ENCODE results near the gene CNGA3.

CNGA3 gene

GRCh38 chr2:98390571-98391476 lies 44.6 kb downstream of the CNGA3 start:
- Histone ChIP-seq H3K27me3 (ENCODE audit: control insufficient read depth, insufficient read depth, low read length) (peaks cover 33% of the 10 kb centered on the region), H3K4me3 (ENCODE audit: low read length) (no peak overlapping the region), H3K9ac (ENCODE audit: low read depth, low read length) (no peak overlapping the region), H3K4me1 (ENCODE audit: control insufficient read depth, insufficient read depth, low read length) (no peaks in the 10 kb centered on the region), H3K9me3 (replicated peaks; ENCODE audit: low read length) (no peaks in the 10 kb centered on the region), H3K4me2 (ENCODE audit: low read length) (no peak overlapping the region), H3K36me3 (ENCODE audit: insufficient read depth, low read length) (no peaks in the 10 kb centered on the region)

- Histone ChIP-seq H3K4me1 (ENCODE audit: control insufficient read depth, insufficient read depth, low read length) (no peaks in the 10 kb centered on the region), H3K4me2 (ENCODE audit: low read length) (no peak overlapping the region), H3K4me3 (ENCODE audit: low read length) (no peak overlapping the region), H3K9ac (ENCODE audit: low read depth, low read length) (no peak overlapping the region), H3K9me3 (replicated peaks; ENCODE audit: low read length) (no peaks in the 10 kb centered on the region), H3K27me3 (ENCODE audit: control insufficient read depth, insufficient read depth, low read length) (peaks cover 26% of the 10 kb centered on the region), H3K36me3 (ENCODE audit: insufficient read depth, low read length) (no peaks in the 10 kb centered on the region)
Measured at GRCh38 chr2:98391581-98392270, 45.5 kb downstream of the CNGA3 start.

GRCh38 chr2:98393354-98393753 lies 47.1 kb downstream of the CNGA3 start:
- no peak overlapping the region for H3K9ac ChIP-seq (ENCODE audit: low read depth, low read length)
- H3K4me1 ChIP-seq (ENCODE audit: control insufficient read depth, insufficient read depth, low read length), result no peaks in the 10 kb centered on the region
- H3K36me3 ChIP-seq (ENCODE audit: insufficient read depth, low read length), result no peaks in the 10 kb centered on the region
- H3K4me2 ChIP-seq (ENCODE audit: low read length), result no peak overlapping the region
- H3K27me3 ChIP-seq (ENCODE audit: control insufficient read depth, insufficient read depth, low read length), result peaks cover 26% of the 10 kb centered on the region
- no peak overlapping the region for H3K4me3 ChIP-seq (ENCODE audit: low read length)
- no peaks in the 10 kb centered on the region for H3K9me3 ChIP-seq (replicated peaks; ENCODE audit: low read length)

- Histone ChIP-seq H3K4me3 (ENCODE audit: low read length) (no peak overlapping the region), H3K9me3 (replicated peaks; ENCODE audit: low read length) (no peaks in the 10 kb centered on the region), H3K36me3 (ENCODE audit: insufficient read depth, low read length) (no peaks in the 10 kb centered on the region), H3K27me3 (ENCODE audit: control insufficient read depth, insufficient read depth, low read length) (peaks cover 31% of the 10 kb centered on the region), H3K4me2 (ENCODE audit: low read length) (no peak overlapping the region), H3K9ac (ENCODE audit: low read depth, low read length) (no peak overlapping the region), H3K4me1 (ENCODE audit: control insufficient read depth, insufficient read depth, low read length) (no peaks in the 10 kb centered on the region)
Measured at GRCh38 chr2:98394595-98395153, 48.4 kb downstream of the CNGA3 start.

DNA sequence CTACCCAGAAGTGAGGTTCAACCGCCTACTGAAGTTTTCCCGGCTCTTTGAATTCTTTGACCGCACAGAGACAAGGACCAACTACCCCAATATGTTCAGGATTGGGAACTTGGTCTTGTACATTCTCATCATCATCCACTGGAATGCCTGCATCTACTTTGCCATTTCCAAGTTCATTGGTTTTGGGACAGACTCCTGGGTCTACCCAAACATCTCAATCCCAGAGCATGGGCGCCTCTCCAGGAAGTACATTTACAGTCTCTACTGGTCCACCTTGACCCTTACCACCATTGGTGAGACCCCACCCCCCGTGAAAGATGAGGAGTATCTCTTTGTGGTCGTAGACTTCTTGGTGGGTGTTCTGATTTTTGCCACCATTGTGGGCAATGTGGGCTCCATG lies 49.7 kb downstream of the CNGA3 start:
- H3K36me3 ChIP-seq (ENCODE audit: insufficient read depth, low read length), result no peaks in the 10 kb centered on the region
- H3K9ac ChIP-seq (ENCODE audit: low read depth, low read length), result no peak overlapping the region
- no peaks in the 10 kb centered on the region for H3K4me1 ChIP-seq (ENCODE audit: control insufficient read depth, insufficient read depth, low read length)
- H3K27me3 ChIP-seq (ENCODE audit: control insufficient read depth, insufficient read depth, low read length), result peaks cover 36% of the 10 kb centered on the region
- no peak overlapping the region for H3K4me3 ChIP-seq (ENCODE audit: low read length)
- H3K4me2 ChIP-seq (ENCODE audit: low read length), result no peak overlapping the region
- no peaks in the 10 kb centered on the region for H3K9me3 ChIP-seq (replicated peaks; ENCODE audit: low read length)

- no peaks in the 10 kb centered on the region for H3K4me1 ChIP-seq (ENCODE audit: control insufficient read depth, insufficient read depth, low read length)
- H3K9ac ChIP-seq (ENCODE audit: low read depth, low read length), result no peak overlapping the region
- no peaks in the 10 kb centered on the region for H3K9me3 ChIP-seq (replicated peaks; ENCODE audit: low read length)
- no peak overlapping the region for H3K4me2 ChIP-seq (ENCODE audit: low read length)
- peaks cover 43% of the 10 kb centered on the region for H3K27me3 ChIP-seq (ENCODE audit: control insufficient read depth, insufficient read depth, low read length)
- H3K36me3 ChIP-seq (ENCODE audit: insufficient read depth, low read length), result no peaks in the 10 kb centered on the region
- no peak overlapping the region for H3K4me3 ChIP-seq (ENCODE audit: low read length)
Measured at GRCh38 chr2:98396745-98397355, 50.6 kb downstream of the CNGA3 start.

DNA sequence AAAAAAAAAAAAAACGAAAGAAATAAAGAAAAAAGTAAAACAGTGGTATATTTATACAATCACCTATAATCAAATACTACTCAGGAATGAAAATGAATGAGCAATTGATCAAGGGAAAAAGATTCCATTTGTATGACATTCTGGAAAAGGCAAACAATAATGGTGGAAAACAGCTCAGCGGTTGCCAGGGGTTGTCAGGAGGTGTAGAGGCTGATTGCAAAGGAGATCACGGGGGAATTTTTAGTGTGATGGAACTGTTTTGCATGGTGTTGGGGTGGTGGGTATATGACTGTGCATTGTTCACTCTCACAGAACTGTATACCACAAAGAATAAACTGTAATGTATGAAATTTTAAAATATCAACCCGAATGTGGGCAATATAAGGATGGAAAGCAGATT lies 52.9 kb downstream of the CNGA3 start:
- Histone ChIP-seq H3K4me1 (ENCODE audit: control insufficient read depth, insufficient read depth, low read length) (no peaks in the 10 kb centered on the region), H3K9me3 (replicated peaks; ENCODE audit: low read length) (no peaks in the 10 kb centered on the region), H3K4me3 (ENCODE audit: low read length) (no peak overlapping the region), H3K27me3 (ENCODE audit: control insufficient read depth, insufficient read depth, low read length) (peaks cover 63% of the 10 kb centered on the region), H3K36me3 (ENCODE audit: insufficient read depth, low read length) (no peaks in the 10 kb centered on the region), H3K9ac (ENCODE audit: low read depth, low read length) (no peak overlapping the region), H3K4me2 (ENCODE audit: low read length) (no peak overlapping the region)

- Histone ChIP-seq H3K36me3 (ENCODE audit: insufficient read depth, low read length) (no peaks in the 10 kb centered on the region), H3K4me3 (ENCODE audit: low read length) (no peak overlapping the region), H3K4me1 (ENCODE audit: control insufficient read depth, insufficient read depth, low read length) (no peaks in the 10 kb centered on the region)
Measured at GRCh38 chr2:98403878-98404277, 57.6 kb downstream of the CNGA3 start.

DNA sequence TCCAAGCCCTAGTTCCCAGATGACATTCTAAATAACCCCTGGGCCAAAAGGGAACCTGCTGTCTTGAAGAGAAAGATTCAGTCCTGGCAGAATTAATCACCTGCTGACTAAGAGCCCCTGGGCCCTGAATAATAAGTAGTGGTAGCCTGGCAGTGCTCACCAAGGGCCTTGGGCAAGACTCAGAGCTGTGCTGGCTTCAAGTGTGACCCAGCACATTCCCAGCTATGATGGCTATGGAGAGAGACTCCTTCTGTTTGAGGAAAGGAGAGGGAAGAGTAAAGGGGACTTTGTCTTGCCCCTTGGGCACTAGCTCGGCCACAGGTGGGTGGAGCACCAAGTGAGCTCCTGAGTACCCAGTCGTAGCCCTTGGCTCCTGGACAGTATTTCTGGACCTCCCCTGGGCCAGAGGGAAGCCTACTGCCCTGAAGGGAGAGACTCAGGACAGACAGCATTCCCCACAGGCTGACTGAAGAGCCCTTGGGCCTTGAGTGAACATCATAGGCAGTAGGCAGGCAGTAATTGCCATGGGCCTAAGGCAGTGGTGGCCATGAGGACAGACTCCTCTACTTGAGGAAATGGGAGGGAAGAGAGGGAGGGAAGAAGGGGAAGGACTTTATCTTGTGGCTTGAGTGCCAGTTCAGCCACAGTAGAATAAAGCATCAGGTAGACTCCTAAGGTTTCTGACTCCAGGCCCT lies 58.4 kb downstream of the CNGA3 start:
- H3K9ac ChIP-seq (ENCODE audit: low read depth, low read length), result no peak overlapping the region
- H3K27me3 ChIP-seq (ENCODE audit: control insufficient read depth, insufficient read depth, low read length), result peaks cover 46% of the 10 kb centered on the region
- H3K9me3 ChIP-seq (replicated peaks; ENCODE audit: low read length), result no peaks in the 10 kb centered on the region
- no peak overlapping the region for H3K4me2 ChIP-seq (ENCODE audit: low read length)
- H3K4me3 ChIP-seq (ENCODE audit: low read length), result no peak overlapping the region
- H3K36me3 ChIP-seq (ENCODE audit: insufficient read depth, low read length), result no peaks in the 10 kb centered on the region
- no peaks in the 10 kb centered on the region for H3K4me1 ChIP-seq (ENCODE audit: control insufficient read depth, insufficient read depth, low read length)

More at GRCh38 chr2:98403878-98404277, 57.6 kb downstream of the CNGA3 start:
- H3K27me3 ChIP-seq (ENCODE audit: control insufficient read depth, insufficient read depth, low read length), result peaks cover 49% of the 10 kb centered on the region
- no peak overlapping the region for H3K9ac ChIP-seq (ENCODE audit: low read depth, low read length)
- H3K9me3 ChIP-seq (replicated peaks; ENCODE audit: low read length), result no peaks in the 10 kb centered on the region
- H3K4me2 ChIP-seq (ENCODE audit: low read length), result no peak overlapping the region

GRCh38 chr2:98405301-98405700 lies 59.0 kb downstream of the CNGA3 start:
- Histone ChIP-seq H3K4me2 (ENCODE audit: low read length) (no peak overlapping the region), H3K36me3 (ENCODE audit: insufficient read depth, low read length) (no peaks in the 10 kb centered on the region), H3K4me1 (ENCODE audit: control insufficient read depth, insufficient read depth, low read length) (no peaks in the 10 kb centered on the region), H3K9ac (ENCODE audit: low read depth, low read length) (no peak overlapping the region), H3K27me3 (ENCODE audit: control insufficient read depth, insufficient read depth, low read length) (peaks cover 46% of the 10 kb centered on the region), H3K9me3 (replicated peaks; ENCODE audit: low read length) (no peaks in the 10 kb centered on the region), H3K4me3 (ENCODE audit: low read length) (no peak overlapping the region)

DNA sequence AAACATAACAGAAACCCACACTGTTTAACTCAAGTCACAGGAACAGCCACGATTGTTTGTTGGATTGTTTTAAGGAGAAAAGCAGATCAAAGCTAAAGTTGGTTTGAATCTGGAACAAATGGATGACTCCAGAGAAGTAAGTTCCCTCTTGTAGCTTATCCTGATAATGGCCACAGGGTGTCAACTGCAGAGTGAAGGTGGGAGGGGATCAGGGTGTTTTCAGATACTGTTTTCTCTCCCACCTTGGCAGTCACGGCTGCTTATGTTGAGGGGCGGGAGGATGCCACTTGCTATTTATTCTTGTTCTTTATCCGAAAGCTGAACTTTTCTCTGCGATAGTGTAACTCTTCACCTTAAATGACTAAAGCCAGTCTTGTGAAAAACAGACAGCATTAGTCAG lies 61.9 kb downstream of the CNGA3 start:
- no peaks in the 10 kb centered on the region for H3K9me3 ChIP-seq (replicated peaks; ENCODE audit: low read length)
- peaks cover 24% of the 10 kb centered on the region for H3K27me3 ChIP-seq (ENCODE audit: control insufficient read depth, insufficient read depth, low read length)
- no peaks in the 10 kb centered on the region for H3K36me3 ChIP-seq (ENCODE audit: insufficient read depth, low read length)

More for the DNA sequence above, 61.9 kb downstream of the CNGA3 start:
- Histone ChIP-seq H3K4me1 (ENCODE audit: control insufficient read depth, insufficient read depth, low read length) (no peaks in the 10 kb centered on the region), H3K4me2 (ENCODE audit: low read length) (no peak overlapping the region), H3K9ac (ENCODE audit: low read depth, low read length) (no peak overlapping the region), H3K4me3 (ENCODE audit: low read length) (no peak overlapping the region)
